ENCODE measurements around the gene DLX6.

DLX6 gene

DNA sequence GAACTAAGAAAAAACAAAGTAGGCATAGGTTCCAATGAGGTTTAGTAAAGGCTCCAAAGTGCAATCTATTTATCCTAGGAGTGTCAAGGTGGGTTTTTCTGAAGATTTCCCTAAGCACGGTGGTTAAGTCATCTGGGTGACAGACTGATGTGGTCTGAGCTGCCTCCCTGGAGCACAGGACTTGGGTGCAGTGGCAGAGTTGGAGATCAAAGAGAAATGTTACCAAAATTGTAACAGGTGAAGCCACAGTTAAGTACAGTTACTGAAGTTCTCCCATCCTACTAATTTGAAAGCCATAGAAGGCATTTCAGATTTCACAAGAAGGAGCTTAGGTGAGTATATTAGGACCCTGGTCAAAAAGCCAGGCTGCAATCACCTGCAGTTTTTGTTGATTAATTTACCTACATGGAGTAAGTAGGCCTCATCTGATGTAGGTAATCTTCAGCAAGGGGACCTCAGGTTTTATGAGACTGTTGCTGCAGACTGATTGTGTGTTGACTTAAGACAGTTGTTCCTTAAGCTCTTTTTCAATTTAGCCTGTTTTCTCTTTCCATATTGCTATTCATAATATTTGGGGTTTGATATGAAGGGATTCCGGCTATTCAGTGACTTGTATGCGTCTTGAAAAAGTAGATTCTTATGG, 3.0 kb downstream of the DLX6 start:
- TF ChIP-seq, protein P1, sequence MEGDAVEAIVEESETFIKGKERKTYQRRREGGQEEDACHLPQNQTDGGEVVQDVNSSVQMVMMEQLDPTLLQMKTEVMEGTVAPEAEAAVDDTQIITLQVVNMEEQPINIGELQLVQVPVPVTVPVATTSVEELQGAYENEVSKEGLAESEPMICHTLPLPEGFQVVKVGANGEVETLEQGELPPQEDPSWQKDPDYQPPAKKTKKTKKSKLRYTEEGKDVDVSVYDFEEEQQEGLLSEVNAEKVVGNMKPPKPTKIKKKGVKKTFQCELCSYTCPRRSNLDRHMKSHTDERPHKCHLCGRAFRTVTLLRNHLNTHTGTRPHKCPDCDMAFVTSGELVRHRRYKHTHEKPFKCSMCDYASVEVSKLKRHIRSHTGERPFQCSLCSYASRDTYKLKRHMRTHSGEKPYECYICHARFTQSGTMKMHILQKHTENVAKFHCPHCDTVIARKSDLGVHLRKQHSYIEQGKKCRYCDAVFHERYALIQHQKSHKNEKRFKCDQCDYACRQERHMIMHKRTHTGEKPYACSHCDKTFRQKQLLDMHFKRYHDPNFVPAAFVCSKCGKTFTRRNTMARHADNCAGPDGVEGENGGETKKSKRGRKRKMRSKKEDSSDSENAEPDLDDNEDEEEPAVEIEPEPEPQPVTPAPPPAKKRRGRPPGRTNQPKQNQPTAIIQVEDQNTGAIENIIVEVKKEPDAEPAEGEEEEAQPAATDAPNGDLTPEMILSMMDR (conservative IDR thresholded peaks at IDR 0.05) = no peak
- TF ChIP-seq ZFX (IDR thresholded peaks at IDR 0.05) = no peak
- H3K27ac ChIP-seq = no peak overlapping the region

DNA sequence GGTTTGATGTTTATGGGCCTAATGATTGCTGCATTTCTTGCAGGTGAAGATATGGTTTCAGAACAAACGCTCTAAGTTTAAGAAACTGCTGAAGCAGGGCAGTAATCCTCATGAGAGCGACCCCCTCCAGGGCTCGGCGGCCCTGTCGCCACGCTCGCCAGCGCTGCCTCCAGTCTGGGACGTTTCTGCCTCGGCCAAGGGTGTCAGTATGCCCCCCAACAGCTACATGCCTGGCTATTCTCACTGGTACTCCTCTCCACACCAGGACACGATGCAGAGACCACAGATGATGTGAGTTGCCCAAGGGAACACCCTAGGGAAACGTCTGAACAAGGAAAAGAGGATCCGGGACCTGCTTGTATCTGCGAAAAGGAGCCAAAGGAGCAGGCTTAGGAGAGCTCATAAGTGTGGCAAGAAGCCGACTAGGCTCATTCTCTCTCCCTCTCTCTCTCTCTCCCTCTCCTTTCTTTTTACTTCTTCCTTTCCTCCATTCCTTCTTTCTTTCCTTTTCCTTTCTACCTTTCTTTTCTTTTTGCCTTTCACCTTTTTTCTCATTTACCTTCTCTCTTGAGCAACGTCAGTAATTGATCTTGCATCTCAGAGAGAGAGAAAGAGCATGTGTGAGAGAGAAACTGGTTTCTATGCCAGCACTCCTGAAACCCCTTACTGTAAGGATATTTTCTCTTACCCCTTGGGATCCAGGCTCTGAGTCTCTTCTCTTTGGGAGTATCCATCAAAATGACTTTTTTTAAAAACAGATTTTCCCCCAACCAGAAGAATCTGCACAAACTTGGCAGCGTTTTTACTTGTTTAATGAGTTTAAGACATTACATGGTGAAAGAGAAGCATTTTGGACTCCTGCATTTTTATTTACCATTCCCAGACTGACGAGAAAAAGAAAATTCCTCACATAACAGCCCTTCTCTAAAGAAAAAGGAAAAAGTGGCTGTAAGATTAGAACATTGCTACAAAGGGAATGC, 4.7 kb downstream of the DLX6 start:
- TF ChIP-seq, protein P1 (conservative IDR thresholded peaks at IDR 0.05) = no peak
- TF ChIP-seq ZFX (IDR thresholded peaks at IDR 0.05) = no peak
- no peak overlapping the region for H3K27ac ChIP-seq

DNA sequence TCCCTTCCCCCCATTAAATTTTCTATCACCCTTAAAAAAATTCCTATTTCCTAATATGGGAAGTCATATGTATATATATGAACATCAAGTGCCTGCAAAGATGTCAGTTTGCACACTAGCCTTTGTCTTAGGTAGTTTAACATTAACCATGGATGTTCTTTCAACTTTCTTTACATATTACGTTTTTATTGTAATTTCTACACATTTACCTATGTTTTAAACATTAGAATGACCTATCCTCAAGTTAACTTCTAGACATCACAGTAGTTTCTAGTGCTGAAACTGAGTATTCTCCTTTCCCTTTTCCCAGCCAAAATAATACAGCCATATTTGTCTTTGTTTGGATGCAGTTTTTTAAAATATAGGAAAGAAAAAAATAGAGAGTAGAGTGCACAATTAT, 5.8 kb downstream of the DLX6 start:
- no peak for TF ChIP-seq ZFX (IDR thresholded peaks at IDR 0.05)
- TF ChIP-seq, protein P1 (conservative IDR thresholded peaks at IDR 0.05) = no peak
- H3K27ac ChIP-seq = no peak overlapping the region

DNA sequence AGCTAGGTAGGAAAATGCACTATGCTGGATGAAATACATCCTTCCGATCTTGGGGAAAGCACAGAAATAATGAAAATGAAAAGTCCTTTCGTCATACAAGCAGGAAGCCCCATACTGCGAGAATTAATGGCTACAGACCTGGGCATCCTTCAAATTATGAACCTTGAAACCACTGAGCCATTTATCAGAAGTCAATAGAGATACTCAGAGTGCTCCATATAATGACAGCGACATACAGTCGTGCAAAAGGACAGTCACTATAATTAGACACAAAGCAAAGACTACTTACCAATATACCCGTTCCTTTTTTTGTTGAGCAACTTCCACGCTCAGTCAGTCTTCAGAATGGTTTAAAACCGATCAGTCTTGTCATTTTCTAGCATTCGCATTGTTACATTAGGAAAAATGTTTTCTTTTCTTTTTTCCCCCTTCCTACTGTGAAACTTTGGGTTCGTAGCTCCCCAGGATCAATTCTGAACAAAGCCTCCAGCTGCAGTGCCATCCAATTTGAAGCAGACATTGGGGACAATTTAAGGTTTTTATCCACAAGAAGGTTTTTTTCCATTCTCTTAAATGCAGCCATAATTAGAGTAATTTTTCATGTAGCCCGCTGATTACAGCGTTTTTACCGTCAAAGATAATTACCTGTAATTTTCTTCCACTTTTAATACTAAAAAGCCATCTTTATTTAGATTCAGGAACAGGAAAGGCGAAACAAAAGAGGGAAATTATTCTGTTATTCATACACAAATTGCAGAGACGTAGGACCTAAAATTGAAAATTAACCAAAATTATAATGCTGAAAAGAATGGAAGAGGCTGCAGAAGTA, 6.4 kb downstream of the DLX6 start:
- no peak overlapping the region for H3K27ac ChIP-seq
- TF ChIP-seq, protein P1 (conservative IDR thresholded peaks at IDR 0.05) = no peak

DNA sequence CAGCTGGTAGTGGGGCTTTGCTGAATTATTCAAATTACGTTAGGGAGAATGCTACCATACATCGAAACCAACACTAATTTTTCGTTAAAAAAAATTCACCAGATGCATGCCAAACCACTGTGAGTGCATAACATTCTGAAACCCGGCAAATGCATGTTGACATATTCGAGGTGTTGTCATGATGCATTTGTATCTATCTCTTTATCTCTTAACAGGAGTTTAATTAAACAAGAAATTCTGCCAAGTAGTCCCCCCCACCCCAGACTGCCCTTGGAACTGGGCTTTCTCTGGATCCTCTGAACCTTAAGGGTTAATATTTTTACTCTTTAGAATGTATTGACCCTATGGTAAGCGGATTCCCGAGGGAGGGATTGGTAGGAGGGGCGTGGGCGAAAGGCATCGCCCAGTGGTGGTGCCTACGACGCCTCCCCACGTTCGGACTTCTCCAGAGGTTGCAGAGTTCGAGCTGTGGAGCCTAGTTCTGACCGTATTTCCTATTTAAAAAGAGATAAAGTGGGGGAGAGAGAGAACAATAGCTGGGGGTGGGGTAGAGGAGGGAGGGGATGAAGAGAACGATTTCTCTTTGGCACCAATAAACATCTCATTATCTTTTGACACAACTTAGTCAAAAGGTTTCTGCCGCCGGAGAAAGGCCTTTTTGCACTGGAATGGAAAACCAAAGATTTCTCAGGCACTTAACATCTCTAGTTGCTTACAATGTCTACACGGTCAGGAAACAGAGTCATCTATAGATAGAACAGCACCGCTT, 7.2 kb downstream of the DLX6 start:
- no peak overlapping the region for H3K27ac ChIP-seq
- TF ChIP-seq, protein P1 (conservative IDR thresholded peaks at IDR 0.05) = no peak
- TF ChIP-seq ZFX (IDR thresholded peaks at IDR 0.05) = no peak

DNA sequence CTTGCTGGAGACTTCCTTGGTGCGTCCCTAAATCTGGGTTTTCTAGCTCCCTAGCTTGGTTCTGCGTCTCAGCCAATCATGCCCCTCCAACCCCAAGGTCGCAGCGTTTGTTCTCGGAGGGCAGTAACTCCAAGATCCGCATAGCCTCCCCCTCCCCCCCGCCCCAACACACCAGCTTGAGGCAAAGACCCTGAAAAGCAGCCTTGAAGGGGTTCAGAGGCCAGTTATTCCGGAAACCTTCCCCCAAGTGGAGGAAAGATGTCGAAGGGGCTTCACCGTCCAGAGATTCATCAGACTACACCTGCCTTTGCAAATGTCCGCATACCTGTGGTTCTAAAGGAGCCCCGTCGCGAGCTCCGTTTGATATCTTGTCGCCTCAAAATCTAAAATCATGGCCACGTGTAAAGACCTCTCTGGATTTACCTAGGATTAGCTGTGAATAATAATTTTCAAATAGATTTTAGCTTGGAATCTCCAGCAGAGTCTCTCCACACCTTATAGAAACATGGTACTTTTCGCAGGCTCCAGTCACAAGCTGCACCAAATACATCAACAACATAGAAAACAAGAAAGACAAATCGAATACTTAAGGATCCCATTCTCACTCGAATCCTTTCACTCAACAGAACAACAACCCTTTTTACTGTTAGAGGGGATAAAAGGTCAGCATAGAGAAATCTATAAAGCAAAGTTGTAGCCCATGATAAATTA, 7.9 kb downstream of the DLX6 start:
- TF ChIP-seq ZFX (IDR thresholded peaks at IDR 0.05) = no peak
- TF ChIP-seq, protein P1 (conservative IDR thresholded peaks at IDR 0.05) = no peak
- H3K27ac ChIP-seq = no peak overlapping the region

Measured in C4-2B (cell line).